Cardiac fibroblast (primary cell): ENCODE measurements around the gene RAB20.

ENCODE experiments used
- DNase-seq, 2 donors: peaks; one replicate each; pipeline versions ENCODE4 v3.0.0 to v3.0.0-alpha.2; 2010; ENCODE audit warnings: low read depth in 2 of 2
- H3K4me3 ChIP-seq, 2 donors: replicated peaks in 1 of 2; 1 replicate in 1 of 2; 2 replicates in 1 of 2; pipeline ENCODE4 v1.5.1; 2011; ENCODE audit warnings: low read depth in 2 of 2, low read length in 2 of 2, mild to moderate bottlenecking in 2 of 2, moderate library complexity in 1 of 2
- CTCF ChIP-seq: IDR thresholded peaks from one replicate; pipeline ENCODE4 v1.5.1; 2011; ENCODE audit warnings: low read depth, mild to moderate bottlenecking, low read length, inconsistent platforms

RAB20 gene

DNA sequence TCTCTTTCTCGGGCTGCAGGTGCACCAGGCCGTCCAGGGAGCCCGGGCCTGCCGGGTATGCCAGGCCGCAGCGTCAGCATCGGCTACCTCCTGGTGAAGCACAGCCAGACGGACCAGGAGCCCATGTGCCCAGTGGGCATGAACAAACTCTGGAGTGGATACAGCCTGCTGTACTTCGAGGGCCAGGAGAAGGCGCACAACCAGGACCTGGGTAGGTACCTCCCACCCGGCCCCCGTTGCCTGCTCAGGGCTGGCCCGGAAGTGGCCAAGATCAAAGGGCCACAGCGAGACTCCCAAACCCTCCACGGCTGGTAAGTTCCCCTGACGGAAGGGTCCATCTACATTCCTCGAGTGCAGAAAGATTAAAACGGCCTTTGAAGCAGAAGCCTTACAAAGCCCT lies 55.1 kb downstream of the RAB20 start:
- H3K4me3 ChIP-seq: no peak overlapping the region
- no peak for TF ChIP-seq CTCF
- DNase-seq: no peak

DNA sequence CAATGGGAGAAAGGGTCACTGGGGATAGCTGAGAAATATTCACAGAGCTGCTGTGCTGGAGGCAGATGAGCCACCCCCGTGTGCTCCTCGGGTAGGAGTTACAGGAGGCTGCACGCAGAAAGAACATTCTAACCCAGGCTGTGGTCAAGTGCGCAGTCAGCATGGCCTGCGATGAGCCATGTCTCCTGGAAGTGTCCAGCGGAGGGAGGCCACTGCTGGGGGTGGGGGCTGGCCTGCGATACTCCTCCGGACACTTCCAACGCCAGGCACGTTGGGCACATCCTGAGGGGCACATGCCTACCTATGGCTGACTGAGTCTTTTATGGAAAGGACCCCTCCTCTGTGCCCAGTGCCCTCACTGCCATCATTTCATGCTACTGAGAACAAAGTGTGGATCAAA lies 55.9 kb downstream of the RAB20 start:
- DNase-seq: no peak
- H3K4me3 ChIP-seq: no peak overlapping the region
- TF ChIP-seq CTCF: no peak

DNA sequence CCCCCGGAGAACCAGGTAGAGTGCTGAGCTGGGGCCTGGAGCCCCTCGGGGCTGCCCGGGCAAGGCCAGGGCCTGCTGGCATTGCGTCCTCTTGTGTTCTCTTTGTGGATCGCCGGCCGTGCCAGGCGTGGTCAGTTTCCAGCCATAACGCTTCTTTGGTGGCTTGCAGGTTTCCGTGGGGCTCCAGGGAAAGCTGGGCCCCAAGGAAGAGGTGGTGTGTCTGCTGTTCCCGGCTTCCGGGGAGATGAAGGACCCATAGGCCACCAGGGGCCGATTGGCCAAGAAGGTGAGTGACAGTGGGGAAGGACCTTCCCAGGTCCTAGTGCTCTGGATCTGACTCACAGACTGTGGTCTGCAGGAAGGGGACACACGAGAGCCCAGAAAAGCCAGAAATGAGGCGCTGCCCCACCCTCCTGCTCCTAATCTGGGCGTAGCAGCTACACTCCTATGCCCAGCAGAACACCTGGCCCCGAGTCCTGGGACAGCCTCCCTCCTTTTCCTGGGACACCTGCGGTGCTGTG lies 57.5 kb downstream of the RAB20 start:
- TF ChIP-seq CTCF: no peak
- no peak for DNase-seq
- no peak overlapping the region for H3K4me3 ChIP-seq

DNA sequence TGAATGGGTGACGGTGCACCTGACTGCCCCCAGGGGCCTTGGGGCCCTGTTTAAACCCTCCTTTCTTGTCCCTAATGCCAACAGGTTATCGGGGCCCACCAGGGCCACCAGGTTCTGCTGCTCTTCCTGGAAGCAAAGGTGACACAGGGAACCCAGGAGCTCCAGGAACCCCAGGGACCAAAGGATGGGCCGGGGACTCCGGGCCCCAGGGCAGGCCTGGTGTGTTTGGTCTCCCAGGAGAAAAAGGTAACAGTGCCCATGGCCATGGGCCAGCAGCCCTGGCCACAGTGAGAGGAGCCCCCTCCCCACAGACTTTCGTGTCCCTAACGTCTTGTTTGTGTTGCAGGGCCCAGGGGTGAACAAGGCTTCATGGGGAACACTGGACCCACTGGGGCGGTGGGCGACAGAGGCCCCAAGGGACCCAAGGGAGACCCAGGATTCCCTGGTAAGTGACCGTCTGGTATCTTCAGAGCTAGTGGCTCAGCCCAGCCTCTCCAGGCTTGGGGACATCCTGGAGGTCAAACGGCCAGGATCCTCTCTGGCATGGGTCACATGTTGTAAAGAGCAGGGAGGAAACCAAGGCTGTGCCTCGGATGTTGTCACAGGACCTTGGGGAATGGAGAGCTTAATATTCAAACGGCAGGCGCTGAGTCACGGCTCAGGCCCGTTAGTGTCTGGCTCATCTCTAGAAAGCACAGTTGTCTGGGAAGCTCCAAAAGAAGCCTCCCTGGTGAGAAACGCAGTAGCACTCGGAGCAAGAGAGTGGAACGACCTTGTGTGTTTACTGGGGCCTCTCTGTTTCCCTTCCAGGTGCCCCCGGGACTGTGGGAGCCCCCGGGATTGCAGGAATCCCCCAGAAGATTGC lies 58.3 kb downstream of the RAB20 start:
- peak in 1 of 2 donors; percentile 85 for DNase-seq
- no peak for TF ChIP-seq CTCF
- no peak overlapping the region for H3K4me3 ChIP-seq

GRCh38 chr13:110501188-110501587 lies 60.3 kb downstream of the RAB20 start:
- no peak overlapping the region for H3K4me3 ChIP-seq
- TF ChIP-seq CTCF: no peak
- DNase-seq: no peak

GRCh38 chr13:110500341-110500740 lies 61.2 kb downstream of the RAB20 start:
- TF ChIP-seq CTCF: no peak
- no peak for DNase-seq
- H3K4me3 ChIP-seq: no peak overlapping the region
